IPS DF 4.7 (cell line): ENCODE data around the gene DENND1A.
A peak's percentile ranks its signal among the peaks of the same experiment; 100 is the strongest.

Experiments
- DNase-seq: peaks from one replicate; pipeline ENCODE4 v3.0.0-alpha.2; 2013; ENCODE audit warnings: low spot score; ENCODE audit errors: extremely low read depth

DENND1A gene

DNA sequence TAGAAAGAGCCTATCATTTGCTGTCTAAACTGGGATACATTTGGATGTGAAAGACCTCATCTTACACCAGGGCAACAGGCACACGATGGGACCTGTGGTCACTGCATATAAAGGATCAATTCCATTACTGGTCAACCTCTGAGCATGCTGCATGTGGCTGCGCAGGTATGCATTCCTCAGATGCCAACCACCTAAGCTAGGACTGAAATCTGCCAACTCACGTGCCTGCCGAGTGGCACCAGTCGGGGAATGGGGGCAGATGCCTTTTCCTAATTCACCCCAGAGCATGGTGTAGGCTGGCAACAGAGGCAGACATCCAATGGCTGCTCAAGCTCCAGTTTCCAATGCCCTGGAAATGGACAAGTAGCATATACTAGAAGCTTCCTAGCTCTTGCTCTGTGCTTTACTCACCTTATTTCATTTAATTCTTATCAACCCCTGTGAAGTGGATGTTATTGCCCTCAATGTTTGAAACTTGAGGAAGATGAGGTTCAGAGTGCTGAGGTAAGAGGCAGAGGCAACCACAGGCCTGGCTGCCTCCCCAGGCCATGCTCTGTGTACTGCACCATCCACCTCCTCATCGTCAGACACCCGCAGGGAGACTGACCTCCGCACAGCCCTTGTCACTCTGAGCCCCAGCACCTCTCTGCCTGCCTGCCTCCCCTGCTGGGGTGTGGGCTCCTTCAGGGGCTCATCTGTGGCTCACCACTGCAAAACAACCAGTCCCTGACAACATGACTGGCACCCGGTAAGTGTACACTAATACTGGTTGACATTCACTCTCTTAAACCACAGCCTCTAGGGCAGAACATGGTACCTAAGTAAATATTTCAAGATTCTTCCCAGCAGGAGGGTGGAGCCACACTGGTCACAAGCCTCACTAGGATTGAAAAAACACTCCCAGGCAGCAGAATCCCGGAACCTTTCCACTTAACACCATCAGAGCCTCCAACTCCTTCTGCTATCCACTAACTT is 345.4 kb downstream of the DENND1A start:
- no peak for DNase-seq

- DNase-seq, result no peak
Measured at GRCh38 chr9:123583646-123584045, 346.3 kb downstream of the DENND1A start.

- no peak for DNase-seq
Measured at GRCh38 chr9:123571240-123571639, 358.7 kb downstream of the DENND1A start.

- DNase-seq, result no peak
Measured at GRCh38 chr9:123568691-123569688, 360.9 kb downstream of the DENND1A start.

DNA sequence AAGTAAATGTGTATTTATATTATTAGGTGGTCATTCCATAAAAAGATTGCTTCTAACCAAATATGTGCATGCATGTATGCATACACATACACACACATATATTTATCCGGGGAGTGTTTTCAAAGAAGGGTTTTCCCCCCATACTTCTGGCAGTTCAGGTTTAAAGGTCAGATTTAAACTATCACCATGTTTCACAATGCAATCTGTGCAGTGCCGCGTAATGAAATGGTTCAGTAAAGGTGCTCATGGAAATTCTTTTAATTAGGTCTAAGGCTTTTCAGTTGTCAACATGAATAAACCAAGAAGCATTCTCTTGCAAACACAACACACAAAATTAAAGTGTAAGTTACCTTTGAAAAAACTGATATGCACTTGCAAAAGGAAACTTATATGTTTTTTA is 362.9 kb downstream of the DENND1A start:
- DNase-seq, result no peak

DNA sequence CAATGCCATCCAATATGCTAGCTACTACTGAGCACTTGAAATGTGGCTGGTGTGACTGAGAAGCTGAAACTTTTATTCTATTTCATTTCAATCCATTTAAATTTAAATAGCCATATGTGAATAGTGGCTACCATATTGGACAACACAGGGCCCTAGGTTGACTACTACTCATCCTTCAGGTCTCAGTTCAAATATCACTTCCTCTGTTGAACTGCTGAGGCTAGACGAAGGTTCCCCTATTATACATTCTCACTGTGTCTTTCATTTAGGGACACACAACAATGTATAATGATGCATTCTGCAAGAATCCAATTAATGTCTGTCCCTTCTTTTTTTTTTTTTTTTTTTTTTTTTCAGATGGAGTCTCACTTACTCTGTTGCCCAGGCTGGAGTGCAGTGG is 365.3 kb downstream of the DENND1A start:
- DNase-seq, result no peak

DNA sequence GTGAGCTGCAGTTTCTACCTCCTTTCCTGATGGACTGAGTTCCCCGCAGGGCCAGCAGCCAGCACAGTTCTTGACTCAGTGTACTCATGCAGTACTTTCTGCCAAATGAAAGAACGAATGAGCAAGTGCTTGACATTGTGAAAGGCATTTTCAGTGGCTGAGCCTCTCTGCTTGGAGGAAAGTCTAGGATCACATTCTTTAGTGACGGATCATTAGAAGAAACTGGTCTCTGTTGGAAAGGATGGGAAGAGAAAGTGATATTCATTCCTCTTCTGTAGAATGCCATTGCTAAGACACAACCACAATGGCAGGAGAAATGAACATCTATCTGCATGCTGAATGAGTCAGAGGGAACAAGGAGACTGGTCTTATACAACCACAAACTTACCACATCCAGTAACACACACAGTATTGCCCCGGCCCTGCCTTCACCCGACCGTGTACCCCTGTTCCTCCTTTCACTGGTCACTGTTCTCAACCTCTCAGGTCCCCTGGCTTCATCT is 367.0 kb downstream of the DENND1A start:
- DNase-seq, result no peak

DNA sequence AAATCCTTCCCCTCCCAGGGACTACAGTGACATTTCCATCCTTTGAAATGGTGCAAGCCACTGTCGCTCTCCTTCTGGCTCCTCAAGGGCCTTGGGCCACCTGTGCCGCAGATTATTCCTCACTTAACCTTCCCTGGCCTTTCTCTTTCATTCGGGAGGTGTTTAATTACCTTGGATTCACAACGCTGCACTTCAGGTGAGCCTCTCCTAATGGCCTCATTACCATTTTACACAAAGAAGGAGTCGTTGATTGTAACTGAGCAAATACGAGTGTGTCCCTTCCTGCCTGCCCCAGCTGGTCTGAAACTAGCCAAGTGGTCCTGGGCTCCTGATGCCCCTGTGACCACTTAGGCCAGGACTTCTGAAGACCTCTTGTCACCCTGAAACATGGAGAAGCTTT is 368.9 kb downstream of the DENND1A start:
- peak; percentile 30 for DNase-seq

GRCh38 chr9:123556464-123557435 is 373.2 kb downstream of the DENND1A start:
- DNase-seq, result no peak

DNA sequence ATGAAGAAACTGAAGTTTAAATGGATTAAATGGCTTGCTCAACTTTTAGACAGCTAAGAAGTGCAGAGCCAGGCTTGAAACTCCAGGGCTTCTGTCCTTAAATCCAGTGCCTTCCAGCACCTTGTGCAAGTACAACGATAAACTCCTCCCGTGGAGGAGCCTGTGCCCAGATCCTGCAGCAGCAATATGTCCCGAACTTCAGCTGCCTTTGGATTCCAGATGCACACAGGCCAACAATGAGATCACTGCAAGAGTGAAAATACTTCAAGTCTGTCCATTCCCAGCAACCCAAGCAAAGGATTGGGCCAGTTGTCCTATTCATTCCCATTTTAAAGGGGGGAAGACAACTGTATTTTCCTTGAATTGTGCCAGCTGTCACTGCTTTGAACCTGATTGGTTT is 374.3 kb downstream of the DENND1A start:
- DNase-seq, result no peak

- no peak for DNase-seq
Measured at GRCh38 chr9:123552530-123552929, 377.4 kb downstream of the DENND1A start.

- DNase-seq, result no peak
Measured at GRCh38 chr9:123551734-123552133, 378.2 kb downstream of the DENND1A start.

DNA sequence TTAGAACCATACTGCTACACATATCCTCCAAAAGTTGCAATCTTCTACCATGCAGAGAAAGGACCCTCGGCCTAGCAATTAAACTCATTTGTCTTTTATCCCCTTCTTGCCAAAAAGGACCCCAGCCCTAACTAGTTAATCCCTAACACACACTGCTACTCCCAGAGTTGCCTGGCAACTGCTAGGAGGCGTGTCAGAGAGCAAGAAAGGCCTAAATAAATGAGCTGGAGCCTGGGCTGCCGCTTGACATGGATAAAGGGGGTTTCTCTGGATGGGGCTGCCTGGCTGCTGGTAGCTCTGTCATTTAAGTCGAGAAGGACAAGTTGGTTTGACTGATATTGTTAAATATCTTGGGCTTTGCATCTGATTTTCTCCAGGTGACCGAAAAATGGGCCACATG is 379.1 kb downstream of the DENND1A start:
- DNase-seq, result no peak

DNA sequence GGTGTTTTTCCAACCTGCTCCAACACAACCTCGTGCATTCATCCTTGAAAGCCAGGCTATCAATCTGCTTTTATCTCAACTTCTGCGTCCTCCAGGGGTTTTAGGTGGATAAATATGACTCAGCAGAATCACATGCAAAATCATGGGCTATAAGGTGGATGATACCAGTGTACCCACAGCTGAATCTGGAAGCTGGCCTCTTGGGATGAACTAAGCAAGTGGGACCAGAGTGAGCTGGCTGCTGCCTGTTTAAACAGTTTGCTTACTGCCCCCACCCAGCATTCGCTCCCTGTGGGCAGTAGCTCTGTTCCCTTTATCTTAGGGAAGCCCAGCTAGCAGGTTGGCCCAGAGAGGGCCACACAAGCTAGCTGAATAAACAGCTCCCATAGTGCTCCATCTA is 379.9 kb downstream of the DENND1A start:
- DNase-seq, result no peak

GRCh38 chr9:123548741-123549545 is 381.0 kb downstream of the DENND1A start:
- DNase-seq, result no peak

- DNase-seq, result no peak
Measured at GRCh38 chr9:123544007-123544827, 385.7 kb downstream of the DENND1A start.

GRCh38 chr9:123543492-123543891 is 386.4 kb downstream of the DENND1A start:
- no peak for DNase-seq

- no peak for DNase-seq
Measured at GRCh38 chr9:123542435-123543225, 387.3 kb downstream of the DENND1A start.
